ENCODE data around the gene SLC9A8. TPM values are rescaled to one million over a fixed set of nuclear protein-coding genes. Genes with fewer than 3 reads are reported as not detected.

SLC9A8 gene
- total and polyA plus RNA-seq, 2 of the 8 experiments (the other 6 are each of a cell fraction or from before 2014, with no cell fraction given), result 3.2 to 6.2 TPM

- Histone ChIP-seq H4K20me1 (replicated peaks in 1 of 2; ENCODE audit: control insufficient read depth in 1 of 2, insufficient read depth in 2 of 2, low read length in 2 of 2) (peaks cover 0 to 8% of the 10 kb centered on the region in 2 experiments), H3K14ac (ENCODE audit: insufficient read length) (no peak overlapping the region), H2BK5ac (ENCODE audit: low read depth, low read length) (no peak overlapping the region), H3K79me2 (ENCODE audit: control insufficient read depth in 1 of 2, insufficient read depth in 2 of 2, low read length in 2 of 2) (no peaks in the 10 kb centered on the region), H3K4me2 (ENCODE audit: insufficient read depth in 1 of 2, low read depth in 2 of 2, low read length in 2 of 2) (no peak overlapping the region), H2BK15ac (ENCODE audit: low read length) (no peak overlapping the region), H3K4me3 (ENCODE audit: extremely low read depth in 1 of 4, insufficient read depth in 2 of 4, low read depth in 3 of 4, low read length in 4 of 4) (no peak overlapping the region), H3K36me3 (ENCODE audit: control insufficient read depth in 2 of 4, insufficient read depth in 4 of 4, low read length in 3 of 4) (peaks cover 3 to 22% (median 9%) of the 10 kb centered on the region in 4 experiments; a peak in 5 of 8 replicates), H3K56ac (replicated peaks; ENCODE audit: insufficient read length, low read depth, low read length) (no peak overlapping the region), H2BK120ac (replicated peaks; ENCODE audit: low read depth, low read length) (no peak overlapping the region), H3K9ac (replicated peaks in 1 of 4; ENCODE audit: extremely low read depth in 1 of 4, low read depth in 3 of 4, low read length in 3 of 4) (no peak overlapping the region), H2BK12ac (ENCODE audit: low read depth, low read length) (no peak overlapping the region), H3K27ac (ENCODE audit: low read depth, low read length) (no peak overlapping the region), H3K27me3 (replicated peaks in 1 of 4; ENCODE audit: control insufficient read depth in 3 of 4, extremely low read depth in 1 of 4, insufficient read depth in 3 of 4, low read length in 3 of 4) (no peaks in the 10 kb centered on the region), H4K5ac (ENCODE audit: insufficient read length, low read depth, low read length) (no peak overlapping the region), H4K91ac (replicated peaks; ENCODE audit: insufficient read length, low read length) (no peak overlapping the region), H3K4ac (replicated peaks; ENCODE audit: insufficient read length, low read depth, low read length) (no peak overlapping the region), H2BK20ac (ENCODE audit: low read length) (no peak overlapping the region), H4K8ac (ENCODE audit: extremely low read depth, insufficient read depth, low read length) (no peak overlapping the region), H2AK5ac (ENCODE audit: low read depth, low read length) (no peak overlapping the region), H3K4me1 (replicated peaks in 1 of 4; ENCODE audit: control insufficient read depth in 3 of 4, insufficient read depth in 4 of 4, low read length in 3 of 4) (no peaks in the 10 kb centered on the region), H3K9me3 (ENCODE audit: insufficient read depth in 2 of 2, low read depth in 1 of 2, low read length in 1 of 2) (no peaks in the 10 kb centered on the region), H3K79me1 (ENCODE audit: low read depth, low read length) (peaks cover 3% of the 10 kb centered on the region; the same call in 1 of the 2 replicates), H2AFZ (ENCODE audit: low read length) (no peak overlapping the region), H3K23ac (ENCODE audit: insufficient read length) (no peak overlapping the region), H3K18ac (ENCODE audit: extremely low read depth, low read length) (no peak overlapping the region), H3K23me2 (ENCODE audit: low read depth, low read length) (no peaks in the 10 kb centered on the region)
- POLR2A ChIA-PET (ENCODE audit: partially characterized antibody), result interaction anchor here (0.6 to 1.4 kb wide), 3 partner anchors 9 to 276 kb away, joined by 3 to 7 read pairs (median 3); no protein-coding TSS in a partner anchor
- no peak for FAIRE-seq
- 89% methylated on average over 5 of the region's 5 CpGs; no CpG with 5 or more reads in 1 of the 2 experiments for WGBS, 2 experiments (ENCODE audit: extremely low coverage in 1 of 2, insufficient coverage in 1 of 2, insufficient read length in 1 of 2, insufficient replicate concordance in 2 of 2, low coverage in 1 of 2, low lambda C conversion rate in 2 of 2, missing lambda C conversion rate in 1 of 2)
- DNase-seq (ENCODE audit: low read depth in 1 of 2, low spot score in 2 of 2), result no peak
- CTCF ChIA-PET (ENCODE audit: partially characterized antibody), result interaction anchor here (0.6 to 16.4 kb wide), 6 partner anchors 8 to 479 kb away, joined by 3 to 199 read pairs (median 6); no protein-coding TSS in a partner anchor
- no peak for TF ChIP-seq JUN (IDR thresholded peaks at IDR 0.05; ENCODE audit: low read depth, low read length)
- TF ChIP-seq CEBPB (IDR thresholded peaks at IDR 0.05; ENCODE audit: low read depth, low read length), result no peak
- TF ChIP-seq SIRT6 (IDR thresholded peaks at IDR 0.05; ENCODE audit: low read length), result no peak
- TF ChIP-seq NANOG (IDR thresholded peaks at IDR 0.05; ENCODE audit: insufficient read depth, low read depth, low read length, poor library complexity, severe bottlenecking), result no peak
- TF ChIP-seq MAX (IDR thresholded peaks at IDR 0.05), result no peak
- TF ChIP-seq HDAC6 (IDR thresholded peaks at IDR 0.05; ENCODE audit: low read depth, low read length), result no peak
- TF ChIP-seq EP300 (IDR thresholded peaks at IDR 0.05; ENCODE audit: borderline replicate concordance in 1 of 2, low read depth in 2 of 2, low read length in 2 of 2), result no peak
- no peak for TF ChIP-seq ATF3 (IDR thresholded peaks at IDR 0.05; ENCODE audit: insufficient read depth, low read depth, low read length)
- TF ChIP-seq NRF1 (IDR thresholded peaks at IDR 0.05; ENCODE audit: low read depth, low read length), result no peak
- TF ChIP-seq SUZ12 (IDR thresholded peaks at IDR 0.05; ENCODE audit: low read length), result no peak
- TF ChIP-seq POU5F1 (IDR thresholded peaks at IDR 0.05; ENCODE audit: low read depth, low read length), result no peak
- no peak for TF ChIP-seq TAF7 (optimal IDR thresholded peaks at IDR 0.05; ENCODE audit: borderline replicate concordance, low read depth, low read length)
Observed at GRCh38 chr20:49901588-49901987, 89.0 kb downstream of the SLC9A8 start.

All from H1 (cell line).